HK-2 (cell line): ENCODE results near the gene LCLAT1.

Source experiments
- DNase-seq: peaks from one replicate; pipeline ENCODE4 v3.0.0-alpha.2; 2018; ENCODE audit not compliant: unreplicated experiment

LCLAT1 gene

DNA sequence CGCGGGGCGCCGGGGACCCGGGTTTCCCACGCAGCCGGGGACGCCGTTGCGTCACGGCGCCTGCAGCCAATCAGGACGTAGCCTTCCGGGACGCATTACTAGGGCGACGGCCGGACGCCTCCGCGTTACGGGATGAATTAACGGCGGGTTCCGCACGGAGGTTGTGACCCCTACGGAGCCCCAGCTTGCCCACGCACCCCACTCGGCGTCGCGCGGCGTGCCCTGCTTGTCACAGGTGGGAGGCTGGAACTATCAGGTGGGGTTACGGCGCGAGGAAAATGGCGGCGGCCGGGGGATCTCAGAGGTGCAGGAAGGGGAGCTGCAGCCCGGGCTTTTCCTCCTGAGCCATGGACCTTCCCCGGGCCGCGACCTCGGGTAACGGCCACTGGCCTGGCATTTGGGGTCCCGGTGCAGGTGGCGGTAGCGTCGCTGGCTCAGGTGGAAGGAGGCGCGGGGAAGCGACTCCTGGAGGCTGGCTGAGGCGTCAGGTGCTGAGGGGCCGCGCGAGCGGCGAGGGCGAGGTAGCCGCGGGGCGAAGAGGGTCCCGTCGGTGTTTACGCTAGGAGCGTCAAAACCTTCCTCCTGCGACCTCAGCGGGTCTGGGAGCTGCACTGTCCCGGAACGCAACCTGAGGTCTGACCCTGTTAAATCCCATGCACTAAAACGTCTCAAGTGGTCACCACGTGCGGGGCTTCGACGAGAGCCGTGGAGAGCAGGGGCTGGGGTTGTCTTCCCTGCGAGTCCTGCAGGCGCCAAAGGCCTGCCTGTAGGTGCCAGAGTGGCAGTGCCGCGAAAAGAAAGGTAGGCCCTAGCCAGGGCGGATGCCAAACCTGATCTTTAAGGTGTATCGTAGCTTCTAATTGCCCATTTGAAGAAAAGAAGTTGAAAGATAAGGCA is at the start of gene LCLAT1:
TSS of gene LCLAT1 (plus strand) at position 98 of the 897 bp plus-strand sequence. CDS start 78,345 bp downstream, outside the sequence.
- DNase-seq, result peak; percentile 80

DNA sequence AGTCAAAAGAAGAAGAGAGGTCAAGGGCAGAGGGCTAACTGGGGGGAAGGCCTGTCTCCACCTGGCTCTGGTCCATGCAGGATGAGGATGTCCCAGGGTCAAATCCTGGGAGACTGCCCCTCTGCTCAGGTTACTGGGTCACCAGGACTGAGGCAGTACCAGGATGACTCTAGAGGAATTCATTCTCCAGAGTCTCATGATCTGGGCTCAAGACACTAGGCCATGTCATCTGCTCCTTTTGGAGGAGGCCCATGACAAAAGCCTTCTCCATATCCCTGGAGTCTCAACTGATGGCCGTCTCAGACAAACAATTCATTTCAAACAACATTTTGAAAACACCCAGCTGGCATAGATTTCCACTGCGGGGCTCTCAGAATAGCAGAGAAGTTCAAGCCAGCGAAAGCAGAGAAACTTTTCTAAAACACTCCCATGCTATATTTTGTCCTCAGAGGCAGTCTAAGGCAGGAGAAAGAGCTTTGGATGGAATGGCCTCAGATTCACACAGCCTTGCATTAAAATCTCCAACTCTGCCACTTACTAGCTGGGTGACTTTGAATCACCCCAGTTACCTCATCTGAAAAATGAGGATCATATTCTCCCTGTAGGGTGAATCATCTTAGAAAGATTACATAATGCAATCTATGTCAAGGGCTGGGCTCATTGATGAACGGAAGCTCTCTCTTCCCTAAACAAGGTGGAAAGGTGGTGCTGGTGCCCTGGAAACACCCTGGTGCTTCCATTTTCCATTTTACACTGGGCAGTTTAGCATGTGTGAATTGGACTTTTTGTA is 48.8 kb upstream of the LCLAT1 start:
- DNase-seq, result no peak

DNA sequence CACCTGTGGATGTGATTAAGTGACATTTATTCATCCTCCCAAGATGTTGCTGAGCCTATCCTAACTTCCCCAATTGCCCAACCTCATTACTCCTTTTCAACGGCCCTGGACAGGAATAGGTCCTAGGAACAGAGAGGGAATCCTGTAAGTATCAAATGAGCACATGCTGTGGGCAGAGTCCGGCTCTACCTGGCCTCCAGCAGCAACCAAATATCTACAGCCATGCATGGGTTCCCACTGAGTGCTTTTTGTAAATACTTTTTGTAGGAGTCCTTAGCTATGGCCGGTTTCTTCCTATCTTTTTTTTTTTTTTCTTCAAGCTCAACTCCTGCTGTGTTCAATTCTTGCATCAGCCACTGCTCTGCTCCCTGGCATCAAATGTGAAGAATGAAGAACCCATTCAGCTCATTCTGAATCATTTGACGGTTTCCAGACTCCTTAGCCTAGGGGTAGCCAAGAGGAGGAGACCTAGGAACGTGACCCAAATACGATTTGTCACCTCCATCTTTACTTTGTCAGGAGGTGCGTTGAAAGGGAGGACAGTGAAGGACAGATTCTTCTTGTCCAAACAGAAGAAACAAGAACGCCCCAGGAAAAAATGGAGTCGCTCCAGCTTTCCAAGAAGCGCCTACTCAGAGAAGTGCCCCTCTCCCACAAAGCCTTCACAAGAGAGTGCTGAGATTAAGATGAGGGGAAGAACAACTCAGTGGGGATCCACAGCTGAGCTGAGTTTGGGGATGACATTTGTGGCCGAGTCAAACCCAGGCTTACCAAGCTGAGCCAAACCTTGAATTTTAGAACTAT is 46.7 kb upstream of the LCLAT1 start:
- DNase-seq, result no peak

DNA sequence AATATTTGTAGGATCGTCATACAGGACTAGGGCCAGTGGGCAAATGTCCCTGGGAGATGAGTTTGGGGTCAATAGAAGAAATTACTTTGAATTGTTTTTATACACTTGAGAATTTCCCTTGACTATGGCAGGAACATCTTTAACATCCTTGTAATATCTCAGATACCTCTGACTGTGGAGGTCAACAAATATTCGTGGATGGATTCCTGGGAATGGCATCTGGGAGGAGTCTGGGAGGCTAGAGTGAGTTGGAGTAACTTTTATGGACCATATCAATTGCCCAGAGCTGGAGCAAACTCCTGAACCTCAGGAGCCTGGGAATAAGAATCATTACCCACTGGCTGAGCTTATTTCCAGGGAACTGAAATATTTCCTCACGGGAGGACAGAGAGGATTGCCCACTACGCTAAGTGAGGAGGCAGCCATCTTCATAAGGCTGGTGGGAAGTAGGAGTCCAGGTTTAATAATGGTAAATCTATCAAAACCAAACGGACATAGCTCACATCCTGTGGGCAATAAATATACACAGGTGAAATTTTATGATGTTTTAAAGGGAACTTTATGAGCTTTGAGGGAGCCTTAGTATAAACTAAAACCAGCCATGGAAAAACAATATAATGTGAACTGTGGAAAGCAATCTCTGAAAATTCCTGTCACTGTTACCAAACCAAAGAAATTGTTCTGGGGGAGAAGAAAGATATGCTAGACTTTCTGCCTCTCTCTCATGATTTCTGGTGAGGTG is 44.4 kb upstream of the LCLAT1 start:
- DNase-seq, result no peak

DNA sequence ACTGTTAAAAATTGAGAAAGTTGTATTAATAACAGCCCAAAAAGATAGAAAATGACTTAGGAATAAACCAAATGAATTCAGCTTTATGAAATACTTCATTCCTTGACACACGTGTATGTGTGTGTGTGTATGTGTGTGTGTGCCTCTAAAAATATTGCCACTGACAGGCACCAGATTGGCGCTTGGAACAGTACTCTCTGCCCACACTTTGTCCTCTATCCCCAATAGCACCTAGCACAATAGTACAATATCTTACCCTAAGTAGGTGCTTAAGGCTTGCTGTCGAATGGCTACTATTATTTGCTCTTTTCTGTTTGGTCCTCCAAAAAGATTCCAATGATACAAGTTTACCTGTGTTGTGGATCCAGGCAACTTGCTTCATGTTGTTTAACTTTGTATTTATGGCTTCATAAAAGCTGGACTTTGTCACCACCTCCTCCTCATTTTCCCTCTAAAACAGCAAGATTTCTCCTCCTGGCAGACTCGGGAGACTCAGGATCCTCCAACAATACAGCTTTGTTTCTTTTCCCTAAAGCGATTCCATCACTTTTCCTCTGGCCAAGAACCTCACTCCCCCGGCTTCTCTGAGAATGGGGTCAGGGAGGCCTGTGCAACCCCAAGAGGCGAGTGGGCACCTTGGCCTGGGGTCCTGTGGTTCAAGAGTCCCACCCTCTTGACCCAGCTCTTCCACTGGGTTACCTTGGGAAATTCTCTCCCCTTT is 43.3 kb upstream of the LCLAT1 start:
- DNase-seq, result no peak

DNA sequence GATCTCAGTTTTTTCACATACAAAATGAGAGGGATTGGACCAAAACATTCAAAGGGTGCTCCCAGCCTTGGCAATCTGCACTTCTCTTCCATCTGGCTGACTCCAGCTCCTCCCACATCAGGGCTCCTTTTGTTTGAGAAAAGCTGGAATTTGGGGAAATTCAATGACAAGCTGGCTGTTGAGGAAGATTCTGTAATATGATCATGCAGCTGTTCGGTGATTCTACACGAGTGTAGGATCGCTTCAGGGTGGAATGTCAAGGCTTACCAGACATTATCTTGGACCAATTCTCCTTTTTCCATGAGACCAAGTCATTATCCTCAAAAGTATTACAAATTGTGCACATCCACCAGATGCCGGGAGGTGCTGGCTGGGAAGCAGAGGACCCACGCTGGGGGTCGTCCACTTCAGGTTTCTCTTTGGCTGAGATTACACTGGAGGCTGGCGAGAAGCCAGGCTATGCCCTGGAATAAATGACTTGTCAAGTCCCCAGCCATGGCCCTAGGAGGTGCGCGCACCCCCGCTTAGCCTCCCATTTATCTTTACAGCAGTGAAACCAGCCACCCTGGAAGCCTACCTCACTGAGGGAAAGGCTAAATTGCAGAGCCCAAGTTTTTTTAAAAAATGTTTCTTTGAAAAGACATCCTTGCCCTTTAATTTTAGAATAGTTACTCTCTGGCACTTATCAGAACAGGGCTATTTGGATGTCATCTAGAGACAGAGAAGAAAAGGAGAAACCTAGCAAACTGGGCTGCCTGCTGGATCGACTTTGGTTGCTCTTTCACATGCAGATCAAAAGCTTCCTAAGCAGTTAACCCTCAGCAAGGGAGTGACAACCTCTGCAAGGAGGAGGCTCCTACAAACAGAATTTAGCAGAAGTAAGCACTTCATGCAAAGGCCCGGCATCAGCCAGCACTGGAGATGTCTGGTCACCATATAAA is 42.5 kb upstream of the LCLAT1 start:
- no peak for DNase-seq

DNA sequence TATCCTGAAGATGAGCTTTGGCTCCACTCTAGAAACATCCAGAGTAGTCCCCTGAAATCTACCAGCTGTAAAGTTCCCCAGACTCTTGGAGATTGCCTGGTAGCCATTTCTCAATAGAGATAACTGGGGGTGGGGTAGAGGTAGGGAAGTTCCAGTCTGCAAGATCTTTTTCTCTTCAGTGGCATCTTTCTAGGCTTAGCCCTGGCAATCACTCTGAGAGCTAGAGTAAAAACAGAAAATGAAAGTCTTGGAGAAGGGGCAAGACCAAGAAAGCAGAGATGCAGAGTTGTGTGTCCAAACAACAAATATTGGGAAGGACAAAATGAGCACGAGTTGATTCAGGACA is 41.8 kb upstream of the LCLAT1 start:
- DNase-seq, result no peak

DNA sequence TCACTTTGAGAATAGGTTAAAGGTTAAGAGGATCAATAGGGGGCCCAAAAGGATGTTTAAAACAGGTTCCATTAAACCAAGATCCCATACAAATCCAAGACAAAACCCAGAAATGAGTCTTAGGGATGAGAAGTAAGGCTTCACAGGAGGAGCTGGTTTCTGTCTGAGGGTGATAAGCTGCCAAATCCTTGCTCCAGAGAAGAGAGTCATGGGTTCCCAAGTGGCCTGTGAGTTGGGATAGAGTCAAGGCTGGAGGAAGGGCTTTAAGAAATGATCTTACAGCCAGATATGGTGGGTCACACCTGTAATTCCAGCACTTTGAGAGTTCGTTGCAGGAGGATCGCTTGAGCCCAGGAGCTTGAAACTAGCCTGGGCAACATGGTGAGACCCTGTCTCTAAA is 40.2 kb upstream of the LCLAT1 start:
- no peak for DNase-seq

DNA sequence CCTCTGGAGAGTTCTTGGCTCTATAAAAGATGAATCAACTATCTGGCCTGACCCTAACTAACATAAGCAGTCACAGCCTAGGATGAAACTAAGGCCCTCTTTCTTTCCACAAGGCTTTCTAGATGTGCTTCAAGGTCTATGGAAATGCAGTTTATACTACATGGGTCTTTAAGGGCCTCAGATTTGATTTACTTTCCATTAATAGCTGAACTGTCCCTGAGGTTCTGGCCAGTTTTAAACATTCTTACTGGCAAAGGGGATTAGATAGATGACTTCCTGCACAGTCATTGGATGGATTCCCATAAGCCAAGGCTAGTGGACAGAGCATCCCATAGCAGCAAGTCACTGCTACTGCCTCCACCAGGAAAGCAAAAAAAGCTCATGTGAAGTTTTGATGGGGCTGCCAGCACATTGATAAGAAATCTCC is 38.1 kb upstream of the LCLAT1 start:
- no peak for DNase-seq

DNA sequence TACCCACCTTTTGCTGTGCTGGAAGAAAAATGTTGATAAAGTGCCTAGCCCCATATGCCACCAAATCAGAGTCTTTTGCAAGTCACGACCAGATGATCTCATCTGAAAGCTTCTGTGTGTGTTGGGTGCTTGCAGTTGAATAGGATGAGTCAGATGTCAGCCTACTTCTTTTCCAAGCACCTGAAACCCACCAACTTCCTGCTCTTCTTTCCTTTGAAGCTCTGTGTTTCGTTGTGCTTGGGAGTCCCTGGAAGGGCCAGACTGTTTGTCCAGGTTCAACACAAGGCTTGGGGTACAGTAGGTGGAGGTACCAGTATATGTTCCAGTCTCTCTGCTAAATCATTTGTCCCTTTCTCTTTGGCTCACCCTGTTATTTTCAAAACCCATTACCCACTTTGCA is 36.8 kb upstream of the LCLAT1 start:
- no peak for DNase-seq

DNA sequence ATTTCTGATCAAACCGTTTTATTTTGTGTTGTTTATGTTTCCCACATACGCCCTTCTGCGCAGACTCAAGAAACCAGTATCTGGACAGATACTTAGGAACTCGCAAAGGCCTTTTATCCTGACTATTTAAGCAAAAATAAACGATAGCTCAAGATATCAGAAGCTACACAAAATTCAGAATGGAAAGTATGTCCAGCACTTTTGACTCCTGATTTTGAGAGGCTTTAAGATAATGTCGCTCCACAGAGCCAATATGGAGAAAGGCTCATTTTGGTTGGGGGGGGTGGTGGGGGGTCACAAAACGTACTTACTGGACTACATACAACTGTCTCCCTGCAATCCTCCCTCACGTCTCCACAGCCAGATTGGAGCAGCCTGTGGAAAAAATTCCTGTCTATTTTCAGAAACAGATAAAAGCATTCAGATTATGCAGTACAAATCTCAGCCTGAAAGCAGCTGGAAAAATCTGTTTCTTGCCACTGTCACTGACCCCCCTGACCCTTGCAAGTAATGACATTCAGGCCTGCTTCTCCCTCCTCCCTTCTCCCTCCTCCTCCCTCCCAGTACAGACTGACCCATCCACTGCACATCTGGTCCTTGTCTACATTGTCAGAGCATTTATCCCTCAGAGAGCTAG is 34.9 kb upstream of the LCLAT1 start:
- DNase-seq, result no peak

DNA sequence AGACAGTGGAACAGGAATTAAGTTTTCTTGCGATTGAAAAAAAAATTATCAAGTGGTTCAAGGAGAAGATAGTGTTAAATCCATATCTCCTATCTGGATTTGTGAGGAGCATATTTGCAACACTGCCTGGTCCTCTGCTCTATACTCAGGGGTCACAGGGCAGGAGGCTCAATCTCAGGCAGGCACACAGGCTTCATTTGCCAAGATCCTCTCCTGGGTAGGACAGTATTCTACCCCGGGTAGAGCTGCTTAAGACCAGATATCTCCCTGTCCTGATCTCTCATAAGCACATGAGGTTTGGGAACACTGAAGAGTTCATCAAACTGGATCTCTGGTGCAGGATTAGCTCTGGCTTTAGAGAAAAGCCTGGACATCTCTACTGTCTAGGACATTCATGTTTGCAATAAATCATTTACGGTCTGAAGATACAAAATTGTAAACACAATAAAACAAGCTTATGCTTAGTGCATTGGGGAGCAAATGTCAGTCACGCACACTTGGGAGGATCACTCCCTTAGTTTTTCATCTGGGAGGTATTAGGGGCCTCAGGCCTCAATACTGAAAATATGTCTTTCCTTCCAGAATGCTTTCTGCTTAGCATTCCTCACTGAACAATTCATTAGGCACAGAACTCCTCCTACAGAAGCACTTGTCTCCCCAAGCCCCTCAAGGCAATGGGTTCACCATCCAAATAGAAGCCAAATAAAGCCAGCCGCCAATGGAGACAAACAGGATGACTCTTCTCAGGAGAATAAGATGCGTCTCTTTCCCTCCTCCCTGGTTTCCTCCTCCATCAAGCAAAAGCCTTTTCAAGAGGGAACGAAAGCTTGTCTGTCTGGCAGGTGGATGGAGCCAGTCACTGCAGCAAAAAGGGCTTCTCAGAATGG is 34.1 kb upstream of the LCLAT1 start:
- DNase-seq, result no peak

DNA sequence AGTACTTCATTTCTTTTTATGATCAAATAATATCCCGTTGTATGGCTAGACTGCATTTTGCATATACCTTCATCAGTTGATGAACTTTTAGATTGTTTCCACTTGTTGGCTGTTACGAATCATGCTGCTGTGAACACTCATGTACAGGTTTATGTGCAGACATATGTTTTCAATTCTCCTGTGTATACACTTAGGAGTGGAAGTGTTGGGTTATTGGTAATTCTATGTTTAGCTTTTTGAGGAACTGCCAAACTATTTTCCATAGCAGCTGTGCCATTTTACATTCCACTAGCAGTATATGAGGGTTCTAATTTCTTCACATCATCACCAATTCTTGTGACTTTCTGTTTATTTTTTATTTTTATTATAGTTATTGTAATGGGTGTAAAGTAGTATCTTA is 32.1 kb upstream of the LCLAT1 start:
- DNase-seq, result no peak

DNA sequence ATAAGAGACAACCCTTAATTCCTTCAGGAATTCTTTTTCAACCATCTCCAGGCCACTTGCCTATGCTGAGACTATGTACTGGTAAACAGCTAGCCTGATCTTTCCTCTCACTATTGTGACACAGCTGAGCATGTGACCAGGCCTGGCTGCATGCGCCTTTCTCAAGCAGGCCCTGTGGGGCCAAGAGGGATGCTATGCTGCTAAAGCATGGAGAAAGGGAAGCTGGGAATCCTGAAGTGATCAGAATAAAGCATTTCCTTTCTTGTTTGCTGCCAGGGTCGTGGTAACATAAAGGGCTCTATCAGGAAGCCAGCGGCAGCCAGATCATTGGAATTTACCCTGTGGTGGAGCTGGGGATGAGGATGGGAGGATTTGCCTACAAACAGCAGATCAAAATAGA is 29.8 kb upstream of the LCLAT1 start:
- DNase-seq, result no peak

DNA sequence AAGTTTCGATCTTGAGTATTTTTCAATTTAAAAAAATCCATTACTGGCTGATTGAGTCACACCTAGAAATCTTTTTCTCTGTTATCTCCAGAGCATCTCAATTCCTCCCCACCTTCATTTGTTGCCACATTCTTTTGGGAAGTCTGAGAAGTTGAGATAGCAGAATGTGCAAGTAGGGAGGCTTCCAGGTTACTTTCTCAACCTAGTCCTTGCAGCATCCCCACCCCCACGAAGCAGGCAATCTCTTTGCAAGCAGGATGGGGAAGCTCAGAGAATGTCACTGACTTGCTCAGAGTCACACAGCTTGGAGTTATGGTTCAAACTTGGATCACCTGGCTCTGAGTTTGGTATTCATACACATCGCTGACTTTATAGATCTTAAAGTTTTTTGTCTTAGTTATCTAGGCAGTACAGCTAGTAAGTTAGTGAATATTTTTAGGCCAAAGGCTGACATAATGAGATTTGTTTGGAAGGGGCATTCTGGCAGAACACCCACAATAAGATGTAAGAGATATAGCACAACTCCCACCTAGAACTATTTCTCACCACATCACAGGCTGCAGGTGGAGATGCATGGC is 25.9 kb upstream of the LCLAT1 start:
- DNase-seq, result no peak

DNA sequence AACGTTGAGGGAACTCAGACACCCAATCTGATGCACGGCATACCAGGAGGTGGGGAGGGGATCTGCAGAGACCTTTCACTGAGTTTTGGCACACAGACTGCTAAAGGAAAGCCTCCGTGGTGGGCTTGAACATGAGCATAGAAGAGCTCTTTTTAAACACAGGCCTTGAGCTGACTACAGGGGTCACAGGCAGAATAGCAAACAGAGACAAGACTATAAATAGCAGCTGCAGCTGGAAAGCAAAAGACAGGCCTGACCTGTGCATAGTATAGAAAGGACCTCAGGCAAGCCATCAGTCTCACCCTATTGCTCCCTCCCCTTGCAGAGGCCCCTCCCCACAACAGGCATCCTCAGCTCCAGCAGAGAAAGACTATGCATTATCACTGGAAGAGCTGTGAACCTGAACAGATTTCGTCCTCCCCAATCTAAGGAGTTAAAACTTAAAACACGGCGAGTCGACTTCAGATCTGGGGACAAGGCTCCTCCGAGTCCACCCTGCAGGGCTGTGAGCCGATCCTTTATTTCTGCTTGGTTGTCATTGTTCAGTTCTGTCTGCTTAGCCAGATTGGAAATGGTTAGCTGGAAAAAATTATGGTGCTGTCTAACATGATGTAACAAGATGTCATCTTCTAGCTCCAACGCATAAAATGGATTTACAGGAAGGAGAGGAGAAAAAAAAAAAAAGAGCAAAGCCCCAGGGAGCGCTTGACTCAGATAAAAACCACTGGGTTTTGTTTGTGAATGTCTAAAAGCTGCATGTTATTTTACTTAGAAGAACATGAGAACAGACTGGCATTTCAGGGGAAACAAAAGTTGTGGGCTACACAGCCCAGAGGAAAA is 25.2 kb upstream of the LCLAT1 start:
- DNase-seq, result no peak
